SK-N-SH (cell line): ENCODE measurements around the gene RAD17. TPM values are rescaled to one million over a fixed set of nuclear protein-coding genes. Genes with fewer than 3 reads are reported as not detected.

Experiments used
- CTCF ChIA-PET: fragments of 300-600, 350-600 bp; formaldehyde crosslinking; extraction: SDS; loops from one replicate; lab custom pipeline; 2021; lab: Yijun Ruan, JAX
- POLR2A ChIA-PET: fragments of 350-600 bp; sonication (Branson Sonifier 250); formaldehyde crosslinking; extraction: SDS; loops from one replicate; lab custom pipeline; 2020; ENCODE audit warnings: antibody characterized with exemption, inconsistent platforms; lab: Yijun Ruan, JAX
- DNase-seq: peaks from one replicate; pipeline ENCODE4 v3.0.0; 2012
- H2AFZ ChIP-seq: fragments of 200-600 bp; sonication (generic); 2 replicates; pipeline ENCODE4 v1.8.1; 2016; ENCODE audit warnings: antibody characterized with exemption, mild to moderate bottlenecking, low read depth
- H3F3A ChIP-seq: fragments of 200-600 bp; sonication (generic); replicated peaks from 2 replicates; pipeline ENCODE3; 2016; ENCODE audit warnings: antibody characterized with exemption, mild to moderate bottlenecking; ENCODE audit not compliant: insufficient read depth
- H3K27ac ChIP-seq, 2 experiments: fragments of 200-500 bp in 1 of 2; fragments of 200-600 bp in 1 of 2; sonication (Bioruptor generic) in 1 of 2; sonication (generic), shearing (Covaris generic) in 1 of 2; 2 replicates each; pipeline versions ENCODE4 v1.5.1 to v1.6.1; 2014 to 2016; ENCODE audit warnings: low read depth in 2 of 2, inconsistent platforms in 1 of 2, low read length in 1 of 2, mild to moderate bottlenecking in 1 of 2, mixed read lengths in 1 of 2
- H3K27me3 ChIP-seq: fragments of 200-600 bp; sonication (generic), shearing (Covaris generic); 2 replicates; pipeline ENCODE4 v1.6.1; 2016; ENCODE audit warnings: mixed run types; ENCODE audit not compliant: insufficient read depth
- H3K36me3 ChIP-seq, 2 experiments: fragments of 200-500 bp in 1 of 2; fragments of 200-600 bp in 1 of 2; sonication (Bioruptor generic) in 1 of 2; sonication (generic) in 1 of 2; replicated peaks in 1 of 2; 2 replicates each; pipeline versions ENCODE3 to v1.5.1; 2014 to 2016; ENCODE audit warnings: low read length in 1 of 2, mild to moderate bottlenecking in 1 of 2; ENCODE audit not compliant: insufficient read depth in 2 of 2, control insufficient read depth in 1 of 2
- H3K4me1 ChIP-seq, 2 experiments: fragments of 200-500 bp in 1 of 2; fragments of 200-600 bp in 1 of 2; sonication (Bioruptor generic) in 1 of 2; sonication (generic), shearing (Covaris generic) in 1 of 2; 2 replicates each; pipeline versions ENCODE4 v1.5.1 to v1.6.1; 2014 to 2016; ENCODE audit warnings: low read depth in 1 of 2, low read length in 1 of 2, mixed run types in 1 of 2; ENCODE audit not compliant: insufficient read depth in 2 of 2, control insufficient read depth in 1 of 2
- H3K4me2 ChIP-seq: fragments of 200-600 bp; sonication (generic), shearing (Covaris generic); 2 replicates; pipeline ENCODE4 v1.6.1; 2017; ENCODE audit warnings: mixed run types
- H3K4me3 ChIP-seq, 2 experiments: fragments of 200-500 bp in 1 of 2; fragments of 200-600 bp in 1 of 2; sonication (Bioruptor generic) in 1 of 2; sonication (generic), shearing (Covaris generic) in 1 of 2; 2 replicates each; pipeline versions ENCODE4 v1.5.1 to v1.8.1; 2014 to 2016; ENCODE audit warnings: low read depth in 2 of 2, inconsistent platforms in 1 of 2, low read length in 1 of 2, mild to moderate bottlenecking in 1 of 2, mixed read lengths in 1 of 2, moderate library complexity in 1 of 2
- H3K79me2 ChIP-seq: fragments of 200-600 bp; sonication (generic); 2 replicates; pipeline ENCODE4 v1.8.1; 2017; ENCODE audit warnings: mild to moderate bottlenecking; ENCODE audit not compliant: insufficient read depth
- H3K9ac ChIP-seq: fragments of 200-600 bp; sonication (generic); 2 replicates; pipeline ENCODE4 v1.6.1; 2017; ENCODE audit warnings: mixed run types
- H3K9me2 ChIP-seq: fragments of 200-600 bp; sonication (generic); 2 replicates; pipeline ENCODE4 v1.6.1; 2017; ENCODE audit warnings: mixed run types
- H3K9me3 ChIP-seq: fragments of 200-600 bp; sonication (generic); 2 replicates; pipeline ENCODE4 v1.6.1; 2017; ENCODE audit warnings: mixed run types, mild to moderate bottlenecking, moderate library complexity
- H4K20me1 ChIP-seq: fragments of 200-600 bp; sonication (generic); 2 replicates; pipeline ENCODE4 v1.6.1; 2017; ENCODE audit warnings: mild to moderate bottlenecking, mixed run types; ENCODE audit not compliant: insufficient read depth
- CTCF ChIP-seq: fragments of 200-600 bp; sonication (generic); IDR thresholded peaks from 2 replicates; pipeline ENCODE4 v1.6.1; 2017; ENCODE audit warnings: antibody characterized with exemption, mild to moderate bottlenecking, moderate library complexity
- EZH2phosphoT487 ChIP-seq: fragments of 200-600 bp; sonication (generic); IDR thresholded peaks from 2 replicates; pipeline ENCODE4 v1.6.1; 2017; ENCODE audit warnings: low read depth, mixed run types, mild to moderate bottlenecking, antibody characterized with exemption, moderate library complexity, borderline replicate concordance
- FOXJ3 ChIP-seq: sonication (generic); formaldehyde crosslinking; IDR thresholded peaks from 2 replicates; pipeline ENCODE4 v1.5.1; 2020; ENCODE audit warnings: mild to moderate bottlenecking, missing genetic modification reagents
- GATA2 ChIP-seq: sonication (generic); formaldehyde crosslinking; IDR thresholded peaks from 2 replicates; pipeline ENCODE4 v1.5.0; 2020; ENCODE audit warnings: mild to moderate bottlenecking, missing genetic modification reagents
- IRF3 ChIP-seq: fragments of 150-350 bp; IDR thresholded peaks from 2 replicates; pipeline ENCODE4 v1.6.1; 2016; ENCODE audit warnings: mild to moderate bottlenecking, low read depth, low read length
- MEF2A ChIP-seq: IDR thresholded peaks from 2 replicates; pipeline ENCODE4 v1.4.0; 2012; ENCODE audit warnings: low read depth, borderline replicate concordance
- NFIC ChIP-seq: IDR thresholded peaks from 2 replicates; pipeline ENCODE4 v1.4.0; 2012; ENCODE audit warnings: borderline replicate concordance
- POLR2AphosphoS5 ChIP-seq: IDR thresholded peaks from 2 replicates; pipeline ENCODE4 v1.6.1; 2012; ENCODE audit warnings: low read depth, low read length
- RAD21 ChIP-seq: IDR thresholded peaks from 2 replicates; pipeline ENCODE4 v1.6.1; 2012; ENCODE audit warnings: mild to moderate bottlenecking, low read length
- RXRA ChIP-seq: IDR thresholded peaks from 2 replicates; pipeline ENCODE4 v1.4.0; 2012; ENCODE audit warnings: low read depth, mild to moderate bottlenecking, borderline replicate concordance
- SIN3A ChIP-seq: IDR thresholded peaks from 2 replicates; pipeline ENCODE4 v1.6.1; 2012; ENCODE audit warnings: low read depth, mild to moderate bottlenecking, low read length, moderate library complexity, borderline replicate concordance
- SMC3 ChIP-seq: IDR thresholded peaks from 2 replicates; pipeline ENCODE4 v1.6.1; 2012; ENCODE audit warnings: low read depth, low read length, improper control_type of control experiment
- TAF1 ChIP-seq: IDR thresholded peaks from 2 replicates; pipeline ENCODE4 v1.6.1; 2012; ENCODE audit warnings: low read depth, mild to moderate bottlenecking, low read length, moderate library complexity, borderline replicate concordance
- TEAD4 ChIP-seq: IDR thresholded peaks from 2 replicates; pipeline ENCODE4 v1.4.0; 2012; ENCODE audit warnings: mild to moderate bottlenecking, borderline replicate concordance; ENCODE audit not compliant: insufficient read depth
- USF1 ChIP-seq: IDR thresholded peaks from 2 replicates; pipeline ENCODE4 v1.4.0; 2012; ENCODE audit warnings: low read depth, borderline replicate concordance
- USF2 ChIP-seq: fragments of 150-350 bp; IDR thresholded peaks from 2 replicates; pipeline ENCODE4 v1.6.1; 2017; ENCODE audit warnings: antibody characterized with exemption, low read length, low read depth, borderline replicate concordance
- YY1 ChIP-seq: IDR thresholded peaks from 2 replicates; pipeline ENCODE4 v1.4.0; 2012; ENCODE audit warnings: low read depth, mild to moderate bottlenecking
- ZBTB33 ChIP-seq: IDR thresholded peaks from 2 replicates; pipeline ENCODE4 v1.4.0; 2012; ENCODE audit warnings: low read depth, borderline replicate concordance
- WGBS: methylation state at CpG from one replicate; pipeline ENCODE4 v1.1.6; 2017; ENCODE audit warnings: low lambda C conversion rate; 5-methylcytosine and 5-hydroxymethylcytosine counted together
- polyA plus RNA-seq, 3 experiments: library from polyadenylated mRNA; depleted of rRNA; stranded (reverse); fragments of >200 nt; gene quantifications; 2 replicates each; pipeline ENCODE4 v1.2.3, GENCODE V29; 2012

The RAD17 gene
- polyA plus RNA-seq, 1 of the 3 experiments (the other 2 are of a cell fraction) = 16.9 TPM

GRCh38 chr5:69414885-69415583 is 45.4 kb downstream of the RAD17 start, which contains the start of gene MARVELD2:
TSS of gene MARVELD2 (plus strand) at chr5:69415116. CDS start at chr5:69419386, 4,270 bp downstream.
- peak; percentile 26 for DNase-seq
- no peaks in the 10 kb centered on the region for H3K4me1 ChIP-seq
- no peaks in the 10 kb centered on the region for H3K27me3 ChIP-seq
- no peak for TF ChIP-seq SMC3
- no peak for TF ChIP-seq USF1
- TF ChIP-seq MEF2A = no peak
- H3K36me3 ChIP-seq = peaks cover 31 to 38% of the 10 kb centered on the region in 2 experiments
- H3K9me2 ChIP-seq = no peaks in the 10 kb centered on the region; the same call in 1 of the 2 replicates
- H2AFZ ChIP-seq = no peak within 1 kb of the TSS
- H3K4me3 ChIP-seq = no peak within 1 kb of the TSS
- no peak within 1 kb of the TSS for H3K4me2 ChIP-seq
- ChIA-PET CTCF (no interaction called here), POLR2A (no interaction called here)
- H4K20me1 ChIP-seq = no peaks in the 10 kb centered on the region
- no peaks in the 10 kb centered on the region for H3K9me3 ChIP-seq
- H3K79me2 ChIP-seq = no peaks in the 10 kb centered on the region
- H3F3A ChIP-seq = peaks cover 3% of the 10 kb centered on the region
- WGBS = 93% methylated on average over 45 of the region's 78 CpGs
- no peak within 1 kb of the TSS for H3K9ac ChIP-seq
- no peak within 1 kb of the TSS for H3K27ac ChIP-seq

GRCh38 chr5:69415584-69415958 is 46.0 kb downstream of the RAD17 start:
- H3K4me2 ChIP-seq = no peak overlapping the region
- no peak overlapping the region for H3K27ac ChIP-seq
- peaks cover 28 to 33% of the 10 kb centered on the region in 2 experiments for H3K36me3 ChIP-seq
- no peak overlapping the region for H3K4me3 ChIP-seq
- TF ChIP-seq RAD21 (no peak), IRF3 (no peak), TEAD4 (no peak), GATA2 (CRISPR knock-in tag) (no peak), SMC3 (no peak), YY1 (no peak), FOXJ3 (no peak), EZH2phosphoT487 (no peak), SIN3A (no peak), NFIC (no peak), TAF1 (no peak), MEF2A (no peak), CTCF (no peak), USF2 (no peak), ZBTB33 (no peak), POLR2AphosphoS5 (no peak), RXRA (no peak)
- CTCF ChIA-PET = no interaction called here
- no peak overlapping the region for H2AFZ ChIP-seq
- no peaks in the 10 kb centered on the region for H3K79me2 ChIP-seq
- H3K9ac ChIP-seq = no peak overlapping the region
- POLR2A ChIA-PET = no interaction called here
- no peaks in the 10 kb centered on the region for H3K9me3 ChIP-seq
- no peak for DNase-seq
- peaks cover 3% of the 10 kb centered on the region for H3F3A ChIP-seq
- H4K20me1 ChIP-seq = no peaks in the 10 kb centered on the region
- no peaks in the 10 kb centered on the region; the same call in 1 of the 2 replicates for H3K9me2 ChIP-seq
- no peaks in the 10 kb centered on the region for H3K4me1 ChIP-seq
- H3K27me3 ChIP-seq = no peaks in the 10 kb centered on the region
- WGBS = 98% methylated on average over 13 of the region's 18 CpGs
